Sigmoid colon (tissue), 7 donors: ENCODE results near the gene LAMC3. TPM values are rescaled to one million over a fixed set of nuclear protein-coding genes. Genes with fewer than 3 reads are reported as not detected.

ENCODE experiments used
- DNase-seq: peaks from one replicate; pipeline ENCODE4 v3.0.0-alpha.2; 2019
- H3K27ac ChIP-seq, 4 donors: fragments of 200-600 bp; sonication (generic); one replicate each; pipeline ENCODE4 v1.5.1; 2016 to 2019; ENCODE audit warnings: mild to moderate bottlenecking in 1 of 4
- H3K27me3 ChIP-seq, 3 donors: fragments of 200-600 bp; sonication (generic); one replicate each; pipeline ENCODE4 v1.5.1; 2019; ENCODE audit warnings: mild to moderate bottlenecking in 1 of 3
- H3K36me3 ChIP-seq, 4 donors: fragments of 200-600 bp; sonication (generic); one replicate each; pipeline ENCODE4 v1.5.1; 2016 to 2019
- H3K4me1 ChIP-seq, 4 donors: fragments of 200-600 bp; sonication (generic); one replicate each; pipeline ENCODE4 v1.5.1; 2017 to 2019
- H3K4me3 ChIP-seq, 4 donors: fragments of 200-600 bp; sonication (generic); one replicate each; pipeline ENCODE4 v1.5.1; 2017 to 2019; ENCODE audit warnings: mild to moderate bottlenecking in 2 of 4, moderate library complexity in 1 of 4
- H3K9me3 ChIP-seq, 4 donors: fragments of 200-600 bp in 3 of 4; sonication (generic) in 3 of 4; one replicate each; pipeline versions ENCODE4 v1.5.1 to v1.6.1; 2013 to 2019
- CTCF ChIP-seq, 4 experiments: fragments of 450-650 bp in 3 of 4; fragments of 200-600 bp in 1 of 4; IDR thresholded peaks; one replicate each; pipeline ENCODE4 v1.5.1; 2016 to 2019; ENCODE audit warnings: antibody characterized with exemption in 4 of 4, mild to moderate bottlenecking in 3 of 4, moderate library complexity in 2 of 4
- EP300 ChIP-seq, 4 donors: sonication (generic); formaldehyde crosslinking; IDR thresholded peaks; one replicate each; pipeline ENCODE4 v1.6.1; 2017; ENCODE audit warnings: antibody characterized with exemption in 4 of 4
- POLR2A ChIP-seq, 2 donors: fragments of 450-650 bp; IDR thresholded peaks; one replicate each; pipeline ENCODE4 v1.6.1; 2016; ENCODE audit warnings: antibody characterized with exemption in 2 of 2, mild to moderate bottlenecking in 2 of 2, moderate library complexity in 2 of 2
- POLR2AphosphoS5 ChIP-seq, 4 donors: sonication (generic); formaldehyde crosslinking; IDR thresholded peaks; one replicate each; pipeline ENCODE4 v1.6.1; 2017; ENCODE audit warnings: antibody characterized with exemption in 4 of 4
- WGBS, 2 donors: extraction: QIAGEN DNeasy Blood & Tissue Kit; methylation state at CpG; one replicate each; pipeline ENCODE4 v1.1.7; 2013; 5-methylcytosine and 5-hydroxymethylcytosine counted together
- intact Hi-C: fragments of 100-400 bp; cut with DNase I; formaldehyde crosslinking; loops from one replicate; pipeline ENCODE4 v1.15.1; 2023
- polyA plus RNA-seq, 3 donors: library from polyadenylated mRNA; stranded (reverse); fragments of 200-250 nt; gene quantifications; one replicate each; pipeline ENCODE4 v1.2.3, GENCODE V29; 2013
- total RNA-seq, 4 donors: library from RNA; depleted of rRNA; stranded (reverse); fragments of >200 nt; gene quantifications; one replicate each; pipeline ENCODE4 v1.1.0, GENCODE V29; 2016
- donor health status: healthy with polysubstance abuse.
- donor health status: Bipolar disorder and iron deficiency.
- donor health status: healthy.

Gene LAMC3
- total and polyA plus RNA-seq, 7 donors = under 0.01 to 1.4 (median 0.46) TPM; not detected in 2

GRCh38 chr9:130970052-130970451 is 38.9 kb upstream of the LAMC3 start:
- H3K4me1 ChIP-seq = no peaks in the 10 kb centered on the region
- no peak for TF ChIP-seq POLR2A (IDR thresholded peaks at IDR 0.05)
- no peak for TF ChIP-seq CTCF (IDR thresholded peaks at IDR 0.05)
- no peak for TF ChIP-seq EP300 (IDR thresholded peaks at IDR 0.05)
- TF ChIP-seq POLR2AphosphoS5 (IDR thresholded peaks at IDR 0.05) = no peak
- no peaks in the 10 kb centered on the region for H3K9me3 ChIP-seq
- H3K27ac ChIP-seq = no peak overlapping the region
- H3K36me3 ChIP-seq = no peaks in the 10 kb centered on the region
- DNase-seq = no peak
- H3K27me3 ChIP-seq = peaks cover 0 to 32% (median 17%) of the 10 kb centered on the region in 3 donors
- H3K4me3 ChIP-seq = no peak overlapping the region
- WGBS, 2 donors = 78 to 85% methylated on average over 12 of the region's 12 CpGs
- intact Hi-C loops = no loop called here

- no peak for DNase-seq
- H3K36me3 ChIP-seq = no peaks in the 10 kb centered on the region
- no peak overlapping the region for H3K27ac ChIP-seq
- H3K9me3 ChIP-seq = no peaks in the 10 kb centered on the region
- H3K4me1 ChIP-seq = no peaks in the 10 kb centered on the region
- no peak overlapping the region for H3K4me3 ChIP-seq
- intact Hi-C loops = no loop called here
- peaks cover 0 to 32% (median 17%) of the 10 kb centered on the region in 3 donors for H3K27me3 ChIP-seq
- TF ChIP-seq POLR2AphosphoS5 (IDR thresholded peaks at IDR 0.05) = no peak
- no peak for TF ChIP-seq POLR2A (IDR thresholded peaks at IDR 0.05)
- no peak for TF ChIP-seq CTCF (IDR thresholded peaks at IDR 0.05)
- TF ChIP-seq EP300 (IDR thresholded peaks at IDR 0.05) = no peak
- WGBS, 2 donors = 81 to 89% methylated on average over 3 of the region's 3 CpGs
These were observed 38.1 kb upstream of the LAMC3 start for GRCh38 chr9:130970855-130971254.

- Histone ChIP-seq H3K36me3 (no peaks in the 10 kb centered on the region), H3K4me3 (no peak overlapping the region), H3K4me1 (no peaks in the 10 kb centered on the region), H3K27ac (no peak overlapping the region), H3K27me3 (peaks cover 0 to 32% (median 17%) of the 10 kb centered on the region in 3 donors), H3K9me3 (no peaks in the 10 kb centered on the region)
- intact Hi-C loops = no loop called here
- DNase-seq = no peak
- WGBS, 2 donors = 73 to 78% methylated on average over 12 of the region's 12 CpGs
- TF ChIP-seq EP300 (IDR thresholded peaks at IDR 0.05) (no peak), CTCF (IDR thresholded peaks at IDR 0.05) (no peak), POLR2A (IDR thresholded peaks at IDR 0.05) (no peak), POLR2AphosphoS5 (IDR thresholded peaks at IDR 0.05) (no peak)
These were observed 37.6 kb upstream of the LAMC3 start for GRCh38 chr9:130971294-130971849.

GRCh38 chr9:130972277-130972956 is 36.6 kb upstream of the LAMC3 start:
- WGBS, 2 donors = 64 to 72% methylated on average over 6 of the region's 6 CpGs
- intact Hi-C loops = no loop called here
- H3K27me3 ChIP-seq = peaks cover 0 to 32% (median 17%) of the 10 kb centered on the region in 3 donors

More at GRCh38 chr9:130972277-130972956, 36.6 kb upstream of the LAMC3 start:
- Histone ChIP-seq H3K4me3 (no peak overlapping the region), H3K36me3 (no peaks in the 10 kb centered on the region), H3K9me3 (no peaks in the 10 kb centered on the region), H3K4me1 (no peaks in the 10 kb centered on the region), H3K27ac (no peak overlapping the region)
- TF ChIP-seq CTCF (IDR thresholded peaks at IDR 0.05) (no peak), EP300 (IDR thresholded peaks at IDR 0.05) (no peak), POLR2A (IDR thresholded peaks at IDR 0.05) (no peak), POLR2AphosphoS5 (IDR thresholded peaks at IDR 0.05) (no peak)
- DNase-seq = no peak
